GM12878 (cell line): ENCODE data around the gene ATXN1. TPM values are rescaled to one million over a fixed set of nuclear protein-coding genes. Genes with fewer than 3 reads are reported as not detected.

Source experiments
- ATAC-seq: fragments of 200-7000 bp; cut with Tn5 transposase; 3 replicates; pipeline ENCODE4 v1.9.1; 2020; ENCODE audit warnings: mild to moderate bottlenecking, moderate library complexity
- BruUV-seq: library from RNA; stranded (reverse); fragments of 400-500 nt; replicated peaks from 2 replicates; lab custom pipeline; 2021; lab: Mats Ljungman, UMichigan
- CTCF ChIA-PET: fragments of 300-600 bp; sonication (Branson Sonifier 250); formaldehyde crosslinking; extraction: SDS; loops from one replicate; lab custom pipeline; 2021; ENCODE audit warnings: inconsistent platforms; lab: Yijun Ruan, JAX
- POLR2A ChIA-PET: fragments of 350-600 bp; formaldehyde crosslinking; extraction: SDS; loops from one replicate; lab custom pipeline; 2021; ENCODE audit warnings: inconsistent platforms; lab: Charles Lee
- RAD21 ChIA-PET: fragments of 300-600 bp; sonication (Branson Sonifier 250); formaldehyde crosslinking; loops from one replicate; lab custom pipeline; 2023; ENCODE audit warnings: antibody characterized with exemption; ENCODE audit not compliant: unreplicated experiment; lab: Charles Lee
- SMC1A ChIA-PET: fragments of 300-600 bp; sonication (Branson Sonifier 250); formaldehyde crosslinking; loops from one replicate; lab custom pipeline; 2023; ENCODE audit not compliant: unreplicated experiment, uncharacterized antibody; lab: Charles Lee
- DNase-seq: peaks from one replicate; pipeline ENCODE4 v3.0.0-alpha.2; 2011; ENCODE audit warnings: low read depth, low spot score
- FAIRE-seq: peaks from 3 replicates; lab custom pipeline; 2011; peaks lifted over from hg19 to GRCh38; lab: Jason Lieb, UNC
- H2AFZ ChIP-seq: 2 replicates; pipeline ENCODE4 v1.6.0; 2011; ENCODE audit warnings: low read depth, low read length, control low read depth; ENCODE audit not compliant: control insufficient read depth
- H3K27ac ChIP-seq: 2 replicates; pipeline ENCODE4 v1.5.1; 2011; ENCODE audit warnings: control low read depth; ENCODE audit not compliant: control insufficient read depth, insufficient read depth
- H3K27me3 ChIP-seq, 2 experiments: replicated peaks in 1 of 2; 2 replicates each; pipeline versions ENCODE4 v1.6.0 to v1.6.1; 2011; ENCODE audit warnings: low read length in 1 of 2; ENCODE audit not compliant: control insufficient read depth in 2 of 2, insufficient read depth in 2 of 2
- H3K36me3 ChIP-seq, 2 experiments: 2 replicates each; pipeline ENCODE4 v1.5.1; 2011; ENCODE audit warnings: low read length in 1 of 2; ENCODE audit not compliant: control insufficient read depth in 2 of 2, insufficient read depth in 2 of 2
- H3K4me1 ChIP-seq: 2 replicates; pipeline ENCODE4 v1.6.1; 2011; ENCODE audit warnings: mild to moderate bottlenecking, low read length, moderate library complexity, mixed read lengths; ENCODE audit not compliant: control insufficient read depth, insufficient read depth
- H3K4me2 ChIP-seq: 2 replicates; pipeline ENCODE4 v1.6.0; 2011; ENCODE audit warnings: control low read depth; ENCODE audit not compliant: control insufficient read depth, insufficient read depth
- H3K4me3 ChIP-seq: fragments of 200-600 bp; sonication (generic); 2 replicates; pipeline ENCODE4 v1.5.1; 2016
- H3K79me2 ChIP-seq: 2 replicates; pipeline ENCODE4 v1.6.0; 2011; ENCODE audit warnings: low read length; ENCODE audit not compliant: control insufficient read depth, insufficient read depth
- H3K9ac ChIP-seq: 2 replicates; pipeline ENCODE4 v1.8.0; 2011; ENCODE audit warnings: low read length, control low read depth, mixed read lengths; ENCODE audit not compliant: control insufficient read depth, insufficient read depth
- H3K9me3 ChIP-seq: replicated peaks from 3 replicates; pipeline ENCODE4 v1.5.1; 2011; ENCODE audit warnings: mild to moderate bottlenecking, low read length; ENCODE audit not compliant: control insufficient read depth, insufficient read depth
- H4K20me1 ChIP-seq: 2 replicates; pipeline ENCODE4 v1.6.0; 2011; ENCODE audit not compliant: control insufficient read depth, insufficient read depth
- CBFB ChIP-seq: IDR thresholded peaks from 2 replicates; pipeline ENCODE4 v1.6.1; 2016; ENCODE audit warnings: antibody characterized with exemption, low read depth
- IKZF1 ChIP-seq: fragments of 450-650 bp; conservative IDR thresholded peaks from 2 replicates; pipeline ENCODE4 v1.6.1; 2017; ENCODE audit warnings: antibody characterized with exemption, mild to moderate bottlenecking
- MTA3 ChIP-seq: IDR thresholded peaks from 2 replicates; pipeline ENCODE4 v1.6.1; 2012; ENCODE audit warnings: low read length, inconsistent platforms, borderline replicate concordance
- NR2C1 ChIP-seq: fragments of 450-650 bp; IDR thresholded peaks from 2 replicates; pipeline ENCODE4 v1.6.1; 2017; ENCODE audit warnings: antibody characterized with exemption, mild to moderate bottlenecking, moderate library complexity
- NRF1 ChIP-seq: conservative IDR thresholded peaks from 2 replicates; pipeline ENCODE4 v1.6.1; 2011; ENCODE audit warnings: mild to moderate bottlenecking, low read depth, low read length, improper control_type of control experiment
- POLR2A ChIP-seq: IDR thresholded peaks from 2 replicates; pipeline ENCODE4 v1.6.1; 2011; ENCODE audit warnings: low read depth, mild to moderate bottlenecking, low read length
- POLR2AphosphoS5 ChIP-seq: IDR thresholded peaks from 2 replicates; pipeline ENCODE4 v1.6.1; 2011; ENCODE audit warnings: mild to moderate bottlenecking, low read length, inconsistent platforms
- RB1 ChIP-seq: fragments of 450-650 bp; formaldehyde crosslinking; IDR thresholded peaks from 2 replicates; pipeline ENCODE4 v1.6.1; 2017; ENCODE audit warnings: mild to moderate bottlenecking, borderline replicate concordance
- SMAD5 ChIP-seq: IDR thresholded peaks from 2 replicates; pipeline ENCODE4 v1.6.1; 2016; ENCODE audit warnings: antibody characterized with exemption, low read depth
- STAT1 ChIP-seq: fragments of 450-650 bp; conservative IDR thresholded peaks from 2 replicates; pipeline ENCODE4 v1.6.1; 2014; ENCODE audit warnings: antibody characterized with exemption, mild to moderate bottlenecking
- ZBED1 ChIP-seq: IDR thresholded peaks from 2 replicates; pipeline ENCODE4 v1.6.1; 2016; ENCODE audit warnings: borderline replicate concordance
- WGBS: methylation state at CpG from one replicate; pipeline ENCODE4 v1.1.6; 2016; ENCODE audit warnings: low lambda C conversion rate; ENCODE audit not compliant: insufficient replicate concordance, insufficient coverage; ENCODE audit errors: missing lambda C conversion rate; 5-methylcytosine and 5-hydroxymethylcytosine counted together
- in situ Hi-C: fragments of 300-500 bp; cut with MboI; formaldehyde crosslinking; loops from 9 replicates; pipeline ENCODE4 v1.14.3; 2018; ENCODE audit warnings: mixed read lengths
- intact Hi-C: fragments of 100-400 bp; cut with micrococcal nuclease; formaldehyde crosslinking; loops from one replicate; pipeline ENCODE4 v1.14.2; 2022; ENCODE audit not compliant: unreplicated experiment
- polyA plus RNA-seq, 11 experiments: library from polyadenylated mRNA; depleted of rRNA in 4 of 11; unstranded in 6 of 11; stranded (reverse) in 5 of 11; fragments of >200 nt; fragmentation: Nextera tagmentation in 4 of 11; fragmentation: Illumina TruSeq in 1 of 11; extraction: Ambion mirVana in 4 of 11; extraction: Trizol in 1 of 11; gene quantifications; 1 replicate in 1 of 11; 2 replicates in 10 of 11; pipeline versions ENCODE4 v1.2.1 to v1.2.3, GENCODE V29; 2011 to 2016; ENCODE audit warnings: inconsistent platforms in 2 of 11, missing spikeins in 2 of 11, low read depth in 1 of 11
- total RNA-seq, 4 experiments: library from RNA; depleted of rRNA in 3 of 4; stranded (reverse); fragments of >200 nt in 3 of 4; fragmentation: Illumina TruSeq in 1 of 4; extraction: Trizol in 1 of 4; gene quantifications; 2 replicates each; pipeline versions ENCODE4 v1.2.1 to v1.2.3, GENCODE V29; 2013 to 2021
- TF ChIP-seq, protein P1 (sequence below): fragments of 450-650 bp; IDR thresholded peaks from 2 replicates; pipeline ENCODE4 v1.6.1; 2017; ENCODE audit warnings: mild to moderate bottlenecking, moderate library complexity

Gene ATXN1
- total and polyA plus RNA-seq, 10 of the 15 experiments (the other 5 are each of a cell fraction or from before 2014, with no cell fraction given): 12.2 to 51.2 (median 20.5) TPM

DNA sequence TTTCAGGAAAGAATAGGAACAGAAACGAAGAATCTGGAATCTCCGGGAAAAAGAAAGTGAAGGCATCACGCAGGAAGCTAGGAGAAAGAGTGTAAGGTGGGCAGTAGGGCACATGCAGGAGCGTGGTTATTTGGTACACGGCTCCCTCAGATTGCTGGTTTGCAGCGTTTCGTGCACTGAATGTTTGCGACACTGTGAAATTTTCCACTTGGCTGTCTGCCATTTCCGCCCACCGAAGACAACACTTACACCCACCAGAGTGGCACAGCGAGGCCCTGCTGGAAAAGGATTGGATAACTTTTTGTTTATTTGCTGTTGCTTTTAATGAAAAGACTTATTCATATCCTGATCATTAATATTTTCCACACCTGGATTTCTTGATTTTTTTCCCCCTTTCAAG, 274.6 kb downstream of the ATXN1 start:
- no peak for FAIRE-seq
- H3K27ac ChIP-seq: peak overlapping the region; percentile 40
- intact Hi-C loops: no loop called here
- H4K20me1 ChIP-seq: no peaks in the 10 kb centered on the region
- peak overlapping the region; percentile 50 for H3K4me2 ChIP-seq
- no peak for ATAC-seq
- POLR2A ChIA-PET: interaction anchor here (3.0 to 13.1 kb wide), 4 partner anchors 11 to 73 kb away, joined by 14 to 256 read pairs (median 59); no protein-coding TSS in a partner anchor
- H2AFZ ChIP-seq: no peak overlapping the region
- TF ChIP-seq RB1 (no peak), IKZF1 (peak; percentile 34; the same call in 1 of the 2 replicates)
- H3K9ac ChIP-seq: no peak overlapping the region
- in situ Hi-C loops: no loop called here
- peaks cover 78% of the 10 kb centered on the region for H3K4me1 ChIP-seq
- no peaks in the 10 kb centered on the region for H3K27me3 ChIP-seq
- H3K4me3 ChIP-seq: peak overlapping the region; percentile 17; the same call in 1 of the 2 replicates
- CTCF ChIA-PET: interaction anchor here (0.7 to 17.6 kb wide), 4 partner anchors 13 to 1535 kb away, joined by 3 to 203 read pairs (median 81); no protein-coding TSS in a partner anchor
- peaks cover 5% of the 10 kb centered on the region; the same call in 2 of the 3 replicates for H3K9me3 ChIP-seq
- SMC1A ChIA-PET: interaction anchor here (0.6 to 14.6 kb wide), 10 partner anchors 9 to 211 kb away, joined by 3 to 388 read pairs (median 14); no protein-coding TSS in a partner anchor
- 99% methylated on average over 11 of the region's 11 CpGs for WGBS
- RAD21 ChIA-PET: interaction anchor here (1.1 to 14.6 kb wide), 7 partner anchors 11 to 277 kb away, joined by 3 to 201 read pairs (median 14); no protein-coding TSS in a partner anchor
- peaks cover 0 to 18% of the 10 kb centered on the region in 2 experiments; a peak in 2 of 4 replicates for H3K36me3 ChIP-seq
- peaks cover 68% of the 10 kb centered on the region for H3K79me2 ChIP-seq
- DNase-seq: no peak
- BruUV-seq: no TSS peak

DNA sequence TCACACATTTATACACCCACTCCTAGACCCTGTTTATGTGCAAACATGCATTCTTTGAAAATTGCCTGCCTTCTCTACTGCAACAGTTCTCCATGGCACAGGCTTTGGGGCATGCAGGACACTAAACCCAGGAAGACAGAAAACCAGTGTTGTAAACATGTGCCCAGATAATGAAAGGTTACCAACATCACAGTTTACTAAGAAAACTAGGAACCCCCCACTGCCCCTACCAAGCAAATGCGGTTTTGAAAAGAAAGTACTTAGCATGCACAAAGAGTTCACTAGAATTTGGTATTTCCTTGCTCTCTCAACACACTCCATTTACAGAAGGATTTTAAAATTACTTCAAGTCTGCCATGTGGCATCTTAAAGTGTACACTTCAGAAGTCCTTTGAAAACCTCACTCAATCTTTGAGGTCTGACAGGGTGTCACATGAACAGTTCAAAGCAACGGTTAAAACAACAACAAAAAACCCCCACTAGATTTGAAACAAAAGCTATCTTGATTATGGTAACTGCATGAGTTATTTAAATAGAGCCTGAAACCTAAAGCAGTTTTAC, 277.9 kb downstream of the ATXN1 start:
- ChIA-PET SMC1A (interaction anchor here (1.0 to 14.6 kb wide), 14 partner anchors 8 to 280 kb away, joined by 3 to 388 read pairs (median 10); no protein-coding TSS in a partner anchor), RAD21 (interaction anchor here (1.2 to 14.6 kb wide), 13 partner anchors 9 to 278 kb away, joined by 3 to 201 read pairs (median 14); partner anchors contain the start of gene ATXN1), POLR2A (interaction anchor here (0.7 to 13.1 kb wide), 6 partner anchors 8 to 69 kb away, joined by 3 to 256 read pairs (median 14); no protein-coding TSS in a partner anchor), CTCF (interaction anchor here (0.6 to 17.6 kb wide), 5 partner anchors 9 to 152 kb away, joined by 3 to 203 read pairs (median 7); no protein-coding TSS in a partner anchor)
- H3K4me3 ChIP-seq: peak overlapping the region; percentile 36; the same call in 1 of the 2 replicates
- peaks cover 5% of the 10 kb centered on the region; the same call in 2 of the 3 replicates for H3K9me3 ChIP-seq
- FAIRE-seq: no peak
- H3K4me1 ChIP-seq: peaks cover 70% of the 10 kb centered on the region
- peak overlapping the region; percentile 83 for H3K27ac ChIP-seq
- H3K4me2 ChIP-seq: peak overlapping the region; percentile 83
- 34% methylated on average over 2 of the region's 2 CpGs for WGBS
- peaks cover 0 to 18% of the 10 kb centered on the region in 2 experiments; a peak in 2 of 4 replicates for H3K36me3 ChIP-seq
- BruUV-seq: TSS peak; percentile 9
- peak overlapping the region; percentile 30; the same call in 1 of the 2 replicates for H2AFZ ChIP-seq
- DNase-seq: no peak
- no peaks in the 10 kb centered on the region for H3K27me3 ChIP-seq
- intact Hi-C loops (loop anchor here (1.0 kb wide), 2 partner anchors 10 kb away; no protein-coding TSS in a partner anchor), in situ Hi-C loops (no loop called here)
- no peaks in the 10 kb centered on the region for H4K20me1 ChIP-seq
- peak overlapping the region; percentile 46 for H3K9ac ChIP-seq
- H3K79me2 ChIP-seq: peaks cover 45% of the 10 kb centered on the region
- ATAC-seq: peak; percentile 47
- 0 out of 2 replicates have a peak, but pooled peaks have one; percentile 27 for TF ChIP-seq SMAD5
- TF ChIP-seq MTA3: no peak
- no peak for TF ChIP-seq CBFB
- no peak for TF ChIP-seq NRF1
- TF ChIP-seq, protein P1, sequence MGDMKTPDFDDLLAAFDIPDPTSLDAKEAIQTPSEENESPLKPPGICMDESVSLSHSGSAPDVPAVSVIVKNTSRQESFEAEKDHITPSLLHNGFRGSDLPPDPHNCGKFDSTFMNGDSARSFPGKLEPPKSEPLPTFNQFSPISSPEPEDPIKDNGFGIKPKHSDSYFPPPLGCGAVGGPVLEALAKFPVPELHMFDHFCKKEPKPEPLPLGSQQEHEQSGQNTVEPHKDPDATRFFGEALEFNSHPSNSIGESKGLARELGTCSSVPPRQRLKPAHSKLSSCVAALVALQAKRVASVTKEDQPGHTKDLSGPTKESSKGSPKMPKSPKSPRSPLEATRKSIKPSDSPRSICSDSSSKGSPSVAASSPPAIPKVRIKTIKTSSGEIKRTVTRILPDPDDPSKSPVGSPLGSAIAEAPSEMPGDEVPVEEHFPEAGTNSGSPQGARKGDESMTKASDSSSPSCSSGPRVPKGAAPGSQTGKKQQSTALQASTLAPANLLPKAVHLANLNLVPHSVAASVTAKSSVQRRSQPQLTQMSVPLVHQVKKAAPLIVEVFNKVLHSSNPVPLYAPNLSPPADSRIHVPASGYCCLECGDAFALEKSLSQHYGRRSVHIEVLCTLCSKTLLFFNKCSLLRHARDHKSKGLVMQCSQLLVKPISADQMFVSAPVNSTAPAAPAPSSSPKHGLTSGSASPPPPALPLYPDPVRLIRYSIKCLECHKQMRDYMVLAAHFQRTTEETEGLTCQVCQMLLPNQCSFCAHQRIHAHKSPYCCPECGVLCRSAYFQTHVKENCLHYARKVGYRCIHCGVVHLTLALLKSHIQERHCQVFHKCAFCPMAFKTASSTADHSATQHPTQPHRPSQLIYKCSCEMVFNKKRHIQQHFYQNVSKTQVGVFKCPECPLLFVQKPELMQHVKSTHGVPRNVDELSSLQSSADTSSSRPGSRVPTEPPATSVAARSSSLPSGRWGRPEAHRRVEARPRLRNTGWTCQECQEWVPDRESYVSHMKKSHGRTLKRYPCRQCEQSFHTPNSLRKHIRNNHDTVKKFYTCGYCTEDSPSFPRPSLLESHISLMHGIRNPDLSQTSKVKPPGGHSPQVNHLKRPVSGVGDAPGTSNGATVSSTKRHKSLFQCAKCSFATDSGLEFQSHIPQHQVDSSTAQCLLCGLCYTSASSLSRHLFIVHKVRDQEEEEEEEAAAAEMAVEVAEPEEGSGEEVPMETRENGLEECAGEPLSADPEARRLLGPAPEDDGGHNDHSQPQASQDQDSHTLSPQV: peak; percentile 90; the same call in 1 of the 2 replicates
- no peak for TF ChIP-seq RB1
- no peak for TF ChIP-seq NR2C1
- TF ChIP-seq ZBED1: no peak
- TF ChIP-seq POLR2A: no peak
- TF ChIP-seq POLR2AphosphoS5: no peak; the same call in 1 of the 2 replicates
- TF ChIP-seq STAT1: no peak
